IPS DF 6.9 (cell line): ENCODE measurements around the gene KIF6.
"Not testable (repeated sequence)": the region's sequence is repeated elsewhere in the genome, so short reads cannot be mapped to it uniquely, and the experiment has no call there.

Source experiments
- DNase-seq: peaks from one replicate; pipeline ENCODE4 v3.0.0-alpha.2; 2013; ENCODE audit warnings: low read depth, low spot score
- H3K27ac ChIP-seq: one replicate; pipeline ENCODE4 v1.5.1; 2013; ENCODE audit warnings: low read length, control low read depth
- H3K27me3 ChIP-seq: 2 replicates; pipeline ENCODE4 v1.6.1; 2013; ENCODE audit warnings: mild to moderate bottlenecking, low read length; ENCODE audit not compliant: control insufficient read depth, insufficient read depth
- H3K36me3 ChIP-seq: 2 replicates; pipeline ENCODE4 v1.6.1; 2013; ENCODE audit warnings: low read length; ENCODE audit not compliant: control insufficient read depth, insufficient read depth
- H3K4me1 ChIP-seq: 2 replicates; pipeline ENCODE4 v1.6.1; 2013; ENCODE audit warnings: low read length; ENCODE audit not compliant: control insufficient read depth, insufficient read depth
- H3K4me3 ChIP-seq: 2 replicates; pipeline ENCODE4 v1.5.1; 2013; ENCODE audit warnings: mild to moderate bottlenecking, low read length
- H3K9me3 ChIP-seq: 2 replicates; pipeline ENCODE4 v1.6.1; 2013; ENCODE audit warnings: low read length, inconsistent platforms; ENCODE audit not compliant: control insufficient read depth, insufficient read depth
- WGBS: extraction: QIAGEN DNeasy Blood & Tissue Kit; methylation state at CpG from one replicate; pipeline ENCODE4 v1.1.7; 2013; ENCODE audit warnings: mixed read lengths, missing lambda C conversion rate; ENCODE audit not compliant: insufficient read length, insufficient coverage; 5-methylcytosine and 5-hydroxymethylcytosine counted together

KIF6 gene

DNA sequence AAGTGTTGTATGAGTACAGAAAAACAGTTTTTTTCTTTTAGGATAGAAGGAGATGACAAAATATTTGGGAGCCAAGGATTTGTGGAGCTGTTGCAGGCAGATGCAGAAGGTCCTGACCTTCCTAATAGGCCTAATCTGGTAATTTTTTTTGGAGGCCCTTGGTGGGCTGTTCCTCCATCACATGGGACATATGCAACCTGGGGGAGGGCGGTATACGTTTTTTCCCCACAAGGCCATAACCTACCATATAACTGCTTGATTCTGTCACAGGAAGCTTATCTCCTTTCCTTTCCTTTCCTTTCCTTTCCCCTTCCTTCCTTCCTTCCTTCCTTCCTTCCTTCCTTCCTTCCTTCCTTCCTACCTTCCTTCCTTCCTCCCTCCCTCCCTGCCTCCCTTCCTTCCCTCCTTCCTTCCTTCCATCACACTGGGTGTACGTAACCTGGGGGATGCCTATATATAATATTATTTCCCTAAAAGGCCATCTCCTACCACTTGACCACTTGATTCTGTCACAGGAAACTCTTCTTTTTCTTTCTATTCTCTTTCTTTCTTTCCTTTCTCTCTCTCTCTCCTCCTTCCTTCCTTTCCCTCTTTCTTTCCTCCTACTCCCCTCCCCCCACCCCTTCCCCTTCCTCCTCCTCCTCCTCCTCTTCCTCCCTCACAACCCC is 217.7 kb downstream of the KIF6 start:
- no CpG with 5 or more reads among the region's 3 CpGs for WGBS
- H3K27ac ChIP-seq, result no peak overlapping the region
- H3K27me3 ChIP-seq, result no peaks in the 10 kb centered on the region
- H3K9me3 ChIP-seq, result no peaks in the 10 kb centered on the region
- no peak overlapping the region for H3K4me3 ChIP-seq
- no peaks in the 10 kb centered on the region for H3K36me3 ChIP-seq
- H3K4me1 ChIP-seq, result no peaks in the 10 kb centered on the region
- no peak for DNase-seq

DNA sequence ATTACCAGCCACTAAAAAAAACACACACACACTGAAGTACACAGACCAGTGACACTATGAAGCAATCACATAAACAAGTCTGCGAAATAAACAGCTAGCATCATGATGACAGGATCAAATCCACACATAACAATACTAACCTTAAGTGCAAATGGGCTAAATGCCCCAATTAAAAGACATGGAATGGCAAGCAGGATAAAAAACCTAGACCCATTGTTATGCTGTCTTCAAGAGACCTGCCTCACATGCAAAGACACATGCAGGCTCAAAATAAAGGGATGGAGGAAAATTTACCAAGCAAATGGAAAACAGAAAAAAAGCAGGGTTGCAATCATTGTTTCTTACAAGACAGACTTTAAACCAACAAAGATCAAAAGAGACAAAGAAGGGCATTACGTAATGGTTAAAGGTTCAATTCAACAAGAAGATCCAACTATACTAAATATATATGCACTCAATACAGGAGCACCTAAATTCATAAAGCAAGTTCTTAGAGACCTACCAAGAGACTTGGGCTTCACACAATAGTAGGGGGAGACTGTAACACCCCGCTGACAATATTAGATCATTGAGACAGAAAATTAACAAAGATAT is 222.7 kb downstream of the KIF6 start:
- WGBS, result no CpG with 5 or more reads among the region's 3 CpGs
- H3K27ac ChIP-seq, H3K9me3 ChIP-seq, DNase-seq, H3K27me3 ChIP-seq, H3K4me3 ChIP-seq, H3K4me1 ChIP-seq, H3K36me3 ChIP-seq: not testable (repeated sequence)

DNA sequence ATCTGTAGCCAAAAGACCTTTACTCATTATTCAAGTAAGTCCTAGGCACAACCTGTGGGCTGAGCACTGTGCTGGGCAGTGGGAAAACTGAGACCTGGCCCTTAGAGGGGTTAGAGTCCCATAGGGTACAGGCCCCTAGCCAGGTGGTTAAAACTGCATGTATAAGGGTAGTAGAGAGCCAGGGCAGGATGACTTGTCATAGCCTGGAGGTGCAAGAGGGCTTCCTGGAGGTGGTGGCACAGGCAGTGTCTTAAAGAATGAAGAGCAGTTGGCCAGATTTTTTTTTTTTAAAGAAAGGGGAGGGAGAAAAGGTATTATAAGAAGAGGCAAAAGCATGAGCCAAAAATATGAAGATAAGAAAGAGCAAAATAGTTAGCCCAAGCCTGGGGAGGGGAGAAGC is 226.2 kb downstream of the KIF6 start:
- H3K27ac ChIP-seq, result no peak overlapping the region

DNA sequence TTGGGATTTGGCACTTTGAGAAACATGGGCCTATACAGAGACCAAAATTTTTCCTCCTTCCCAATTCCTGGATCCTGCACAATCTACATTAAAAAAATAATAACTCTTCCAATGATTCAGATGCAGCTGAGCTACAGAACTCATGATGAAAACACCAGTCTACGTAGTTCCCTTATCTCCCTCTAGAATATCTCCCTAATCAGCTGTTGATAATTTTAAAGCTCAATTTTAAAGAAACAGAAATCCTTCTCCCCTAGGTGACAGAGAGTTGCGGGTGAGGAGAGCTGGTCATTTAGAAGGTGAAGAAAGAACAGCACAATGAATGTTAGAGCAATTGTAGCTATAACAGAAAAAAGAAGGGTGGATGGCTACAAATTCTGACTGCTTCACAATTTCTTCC is 227.1 kb downstream of the KIF6 start:
- no peaks in the 10 kb centered on the region for H3K27me3 ChIP-seq

More for the DNA sequence above, 226.2 kb downstream of the KIF6 start:
- H3K27me3 ChIP-seq, result no peaks in the 10 kb centered on the region
- H3K9me3 ChIP-seq, result no peaks in the 10 kb centered on the region
- peaks cover 3% of the 10 kb centered on the region; the same call in 1 of the 2 replicates for H3K4me1 ChIP-seq
- no peaks in the 10 kb centered on the region for H3K36me3 ChIP-seq
- H3K4me3 ChIP-seq, result no peak overlapping the region
- DNase-seq, result no peak

DNA sequence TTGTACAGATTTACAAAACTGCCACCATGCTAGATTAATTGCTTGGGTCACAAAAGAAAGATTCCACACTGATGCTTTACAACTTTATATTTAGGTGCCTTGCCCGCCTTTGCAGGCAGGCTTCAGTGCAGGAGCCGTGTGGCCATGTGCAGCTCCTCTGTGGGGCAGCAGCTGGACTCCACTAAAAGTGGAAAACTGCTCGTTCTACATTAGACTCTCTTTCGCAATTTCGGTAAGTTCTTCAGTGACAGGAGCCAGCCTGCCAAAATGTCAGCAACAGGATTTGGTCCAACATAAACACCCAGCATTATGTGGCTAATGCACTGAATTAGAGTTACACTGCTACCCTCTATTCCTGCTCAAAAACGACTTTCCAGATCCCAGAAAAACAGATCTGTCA is 228.3 kb downstream of the KIF6 start:
- no peak overlapping the region for H3K27ac ChIP-seq
- no peaks in the 10 kb centered on the region for H3K9me3 ChIP-seq
- no peak overlapping the region for H3K4me3 ChIP-seq
- no CpG with 5 or more reads among the region's 6 CpGs for WGBS
- no peak for DNase-seq
- H3K27me3 ChIP-seq, result no peaks in the 10 kb centered on the region
- H3K4me1 ChIP-seq, result peaks cover 3% of the 10 kb centered on the region; the same call in 1 of the 2 replicates
- H3K36me3 ChIP-seq, result no peaks in the 10 kb centered on the region

More for the DNA sequence above, 227.1 kb downstream of the KIF6 start:
- no peaks in the 10 kb centered on the region for H3K36me3 ChIP-seq
- DNase-seq, result no peak
- H3K4me1 ChIP-seq, result peaks cover 3% of the 10 kb centered on the region; the same call in 1 of the 2 replicates
- no peak overlapping the region for H3K27ac ChIP-seq
- no CpG with 5 or more reads among the region's 2 CpGs for WGBS
- no peak overlapping the region for H3K4me3 ChIP-seq
- no peaks in the 10 kb centered on the region for H3K9me3 ChIP-seq

DNA sequence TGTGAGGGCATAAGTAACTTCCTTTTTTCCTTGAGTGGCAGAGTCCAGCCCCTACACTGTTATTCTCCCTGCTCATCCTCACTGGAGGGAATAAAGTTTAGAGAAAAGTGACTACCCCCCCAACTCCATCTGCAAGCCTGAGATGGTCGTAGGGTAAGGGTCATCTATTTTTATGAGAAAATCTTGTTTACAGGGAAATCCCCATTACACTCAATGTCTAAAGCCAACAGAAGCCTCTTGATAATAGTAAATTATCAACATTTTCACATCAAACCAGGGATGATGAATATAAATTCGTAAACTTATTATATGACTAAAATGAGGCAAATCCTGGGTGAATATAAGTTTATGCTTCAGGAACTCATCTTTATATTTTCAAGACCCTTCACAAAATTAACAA is 228.8 kb downstream of the KIF6 start:
- Histone ChIP-seq H3K4me1 (peaks cover 3% of the 10 kb centered on the region; the same call in 1 of the 2 replicates), H3K9me3 (no peaks in the 10 kb centered on the region), H3K36me3 (no peaks in the 10 kb centered on the region), H3K27ac (no peak overlapping the region), H3K4me3 (no peak overlapping the region), H3K27me3 (no peaks in the 10 kb centered on the region)
- no CpG with 5 or more reads among the region's 2 CpGs for WGBS
- no peak for DNase-seq

DNA sequence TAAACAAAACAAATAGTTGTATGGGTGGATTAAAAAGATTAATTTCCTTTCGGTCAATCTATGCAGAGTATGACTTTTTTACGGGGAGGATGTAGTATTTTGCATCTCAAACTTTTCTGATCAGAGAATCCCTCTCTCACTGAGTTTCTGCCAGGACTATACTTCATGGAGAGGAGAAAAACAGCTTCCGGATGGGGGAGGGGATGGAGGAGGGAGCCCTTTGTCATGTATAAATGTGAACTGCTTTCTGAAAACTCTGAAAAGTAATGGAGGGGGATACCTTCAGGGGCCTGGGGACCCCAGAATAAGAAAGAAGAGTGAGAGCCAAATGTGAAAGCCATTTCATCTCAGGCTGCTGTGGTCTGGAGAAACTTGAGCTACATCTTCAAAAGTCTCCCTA is 229.6 kb downstream of the KIF6 start:
- H3K9me3 ChIP-seq, result no peaks in the 10 kb centered on the region
- H3K27ac ChIP-seq, result no peak overlapping the region
- H3K4me3 ChIP-seq, result no peak overlapping the region
- peaks cover 3% of the 10 kb centered on the region; the same call in 1 of the 2 replicates for H3K4me1 ChIP-seq
- DNase-seq, result no peak
- WGBS, result no CpG with 5 or more reads among the region's 3 CpGs
- no peaks in the 10 kb centered on the region for H3K27me3 ChIP-seq
- no peaks in the 10 kb centered on the region for H3K36me3 ChIP-seq

DNA sequence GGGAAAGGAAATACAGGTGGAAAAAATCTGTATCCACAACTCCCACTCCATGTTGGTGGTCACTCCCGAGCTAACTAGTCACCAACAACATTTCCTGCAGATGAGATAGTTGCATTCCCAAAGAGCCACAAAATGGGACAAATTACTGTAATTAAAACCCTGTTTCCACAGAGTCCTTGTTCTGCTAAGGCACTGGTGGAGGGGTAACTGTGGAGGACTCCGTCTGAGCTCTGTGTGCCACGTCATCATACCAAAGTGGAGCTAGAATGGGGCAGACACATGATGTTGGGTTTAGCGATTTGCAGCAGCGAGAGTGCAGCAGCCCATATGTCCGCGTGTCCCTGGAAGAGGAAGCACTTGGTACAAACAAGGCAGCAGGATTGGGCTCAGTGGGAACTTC is 230.2 kb downstream of the KIF6 start:
- WGBS, result no CpG with 5 or more reads among the region's 7 CpGs
- Histone ChIP-seq H3K36me3 (no peaks in the 10 kb centered on the region), H3K4me1 (peaks cover 3% of the 10 kb centered on the region; the same call in 1 of the 2 replicates), H3K4me3 (no peak overlapping the region), H3K9me3 (no peaks in the 10 kb centered on the region), H3K27ac (no peak overlapping the region), H3K27me3 (no peaks in the 10 kb centered on the region)
- DNase-seq, result no peak

DNA sequence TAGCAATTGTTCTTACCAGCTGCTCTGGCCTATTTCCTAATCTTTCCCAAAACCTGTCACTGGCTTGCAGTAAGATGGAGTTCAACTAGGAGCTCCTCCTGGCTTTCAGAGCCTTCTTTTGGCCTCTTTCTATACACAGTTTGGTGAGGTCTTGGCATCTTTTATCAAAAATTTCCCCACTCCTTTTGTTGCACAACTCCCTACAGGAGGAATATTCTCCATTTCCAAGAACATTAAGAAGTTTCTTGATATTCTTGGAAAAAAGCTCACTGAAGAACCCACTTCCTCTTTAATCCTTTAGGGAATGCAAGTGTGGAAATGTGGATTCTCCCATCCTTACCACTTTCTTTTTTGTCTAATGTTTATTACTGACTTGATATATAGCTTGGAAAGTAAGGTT is 231.4 kb downstream of the KIF6 start:
- Histone ChIP-seq H3K36me3 (no peaks in the 10 kb centered on the region), H3K27me3 (no peaks in the 10 kb centered on the region), H3K27ac (no peak overlapping the region), H3K4me1 (peaks cover 3% of the 10 kb centered on the region; the same call in 1 of the 2 replicates), H3K4me3 (no peak overlapping the region), H3K9me3 (no peaks in the 10 kb centered on the region)
- no peak for DNase-seq

DNA sequence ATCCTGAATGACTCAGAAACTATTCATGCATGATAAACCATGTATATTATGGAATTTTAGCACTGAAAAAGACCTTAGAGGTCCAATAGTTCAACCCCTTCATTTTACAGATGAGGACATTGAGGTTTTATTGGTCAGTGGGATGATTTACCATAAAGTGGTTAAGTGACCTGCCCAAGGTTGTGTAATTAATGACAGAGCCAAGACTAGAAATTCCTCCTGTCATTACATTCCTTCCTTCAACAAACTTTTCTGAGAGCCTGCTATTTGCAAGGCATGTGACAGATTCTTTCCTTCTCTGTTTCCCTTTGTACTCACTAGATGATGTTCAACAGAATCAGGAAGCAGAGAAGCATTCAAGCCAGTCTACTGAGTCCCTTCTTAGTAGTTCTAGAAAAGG is 232.0 kb downstream of the KIF6 start:
- Histone ChIP-seq H3K4me3 (no peak overlapping the region), H3K27me3 (no peaks in the 10 kb centered on the region), H3K27ac (no peak overlapping the region), H3K36me3 (no peaks in the 10 kb centered on the region), H3K9me3 (no peaks in the 10 kb centered on the region), H3K4me1 (peaks cover 3% of the 10 kb centered on the region; the same call in 1 of the 2 replicates)
- DNase-seq, result no peak

DNA sequence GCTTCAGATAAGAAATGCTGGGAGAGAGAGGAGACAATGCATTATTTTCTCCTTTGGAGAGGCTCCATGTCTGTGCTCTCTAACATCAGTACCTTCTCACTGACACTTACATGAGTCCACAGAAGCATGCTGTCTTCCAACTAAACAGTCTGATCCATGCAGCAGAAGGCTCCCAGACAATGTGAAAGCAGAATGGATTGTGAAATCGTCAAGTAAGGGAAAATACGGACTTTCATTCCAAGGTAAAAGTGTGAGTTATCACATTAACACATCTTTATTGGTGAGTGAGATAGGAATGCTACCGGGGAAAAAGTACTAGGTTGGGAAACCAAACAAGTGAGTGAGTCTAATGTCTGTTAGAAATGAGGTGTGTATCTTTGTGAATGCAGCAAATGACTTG is 235.1 kb downstream of the KIF6 start:
- Histone ChIP-seq H3K27ac (no peak overlapping the region), H3K4me3 (no peak overlapping the region), H3K36me3 (no peaks in the 10 kb centered on the region), H3K27me3 (no peaks in the 10 kb centered on the region), H3K9me3 (no peaks in the 10 kb centered on the region), H3K4me1 (no peaks in the 10 kb centered on the region; the same call in 1 of the 2 replicates)
- WGBS, result no CpG with 5 or more reads among the region's 3 CpGs
- no peak for DNase-seq
